ENCODE measurements around the gene PCDHGA4.
"Not testable (repeated sequence)": the region's sequence is repeated elsewhere in the genome, so short reads cannot be mapped to it uniquely, and the experiment has no call there.

GRCh38 chr5:141394401-141395187 is 39.8 kb downstream of the PCDHGA4 start:
- TF ChIP-seq JUN (IDR thresholded peaks at IDR 0.05; ENCODE audit: low read depth, low read length); MAX (IDR thresholded peaks at IDR 0.05); ATF3 (IDR thresholded peaks at IDR 0.05; ENCODE audit: insufficient read depth, low read depth, low read length): not testable (repeated sequence)

Data from H1 (cell line).